Panc1 (cell line): ENCODE measurements around the gene KAT2B. TPM values are rescaled to one million over a fixed set of nuclear protein-coding genes. Genes with fewer than 3 reads are reported as not detected.

Experiments
- ATAC-seq: fragments of 200-7000 bp; cut with Tn5 transposase; 2 replicates; pipeline ENCODE4 v1.9.1; 2020; ENCODE audit warnings: mild to moderate bottlenecking, moderate library complexity
- BruUV-seq: library from RNA; stranded (reverse); fragments of 400-500 nt; replicated peaks from 2 replicates; lab custom pipeline; 2021; lab: Mats Ljungman, UMichigan
- CTCF ChIA-PET: fragments of 300-600 bp; sonication (Branson Sonifier 250); formaldehyde crosslinking; loops from one replicate; lab custom pipeline; 2022; ENCODE audit warnings: antibody characterized with exemption; lab: Charles Lee
- POLR2A ChIA-PET: fragments of 300-600 bp; sonication (Branson Sonifier 250); formaldehyde crosslinking; loops from one replicate; lab custom pipeline; 2022; ENCODE audit warnings: antibody characterized with exemption; lab: Charles Lee
- DNase-seq: peaks from one replicate; pipeline ENCODE4 v3.0.0-alpha.2; 2010; ENCODE audit warnings: low read depth, low spot score
- H3K27ac ChIP-seq: 2 replicates; pipeline ENCODE4 v1.5.1; 2011; ENCODE audit warnings: mild to moderate bottlenecking, low read length, inconsistent platforms
- H3K27me3 ChIP-seq: fragments of 200-500 bp; sonication (Bioruptor generic); 2 replicates; pipeline ENCODE4 v1.6.0; 2014; ENCODE audit warnings: low read length, inconsistent platforms; ENCODE audit not compliant: control insufficient read depth, insufficient read depth
- H3K36me3 ChIP-seq: fragments of 200-500 bp; sonication (Bioruptor generic); 2 replicates; pipeline ENCODE4 v1.5.1; 2014; ENCODE audit warnings: inconsistent platforms, mild to moderate bottlenecking, low read length, moderate library complexity; ENCODE audit not compliant: control insufficient read depth, insufficient read depth
- H3K4me1 ChIP-seq: 2 replicates; pipeline ENCODE4 v1.5.1; 2011; ENCODE audit warnings: inconsistent platforms, mild to moderate bottlenecking, low read length, moderate library complexity; ENCODE audit not compliant: control insufficient read depth, insufficient read depth
- H3K4me3 ChIP-seq, 2 experiments: 2 replicates each; pipeline ENCODE4 v1.5.1; 2011 to 2012; ENCODE audit warnings: low read depth in 2 of 2, low read length in 2 of 2, mild to moderate bottlenecking in 2 of 2, inconsistent platforms in 1 of 2, moderate library complexity in 1 of 2
- H3K9me3 ChIP-seq: fragments of 200-500 bp; sonication (Bioruptor generic); 2 replicates; pipeline ENCODE4 v1.5.1; 2014; ENCODE audit warnings: low read depth, mild to moderate bottlenecking, inconsistent platforms, low read length, moderate library complexity; ENCODE audit not compliant: control insufficient read depth, insufficient read depth
- CTCF ChIP-seq: fragments of 450-650 bp; IDR thresholded peaks from 2 replicates; pipeline ENCODE4 v1.5.1; 2017; ENCODE audit warnings: mild to moderate bottlenecking
- POLR2AphosphoS5 ChIP-seq: IDR thresholded peaks from 2 replicates; pipeline ENCODE4 v1.6.1; 2012; ENCODE audit warnings: mild to moderate bottlenecking, low read depth, low read length, moderate library complexity
- REST ChIP-seq, 2 experiments: IDR thresholded peaks; 2 replicates each; pipeline ENCODE4 v1.6.1; 2011 to 2012; ENCODE audit warnings: low read depth in 2 of 2, control low read depth in 1 of 2, low read length in 1 of 2, mild to moderate bottlenecking in 1 of 2, moderate library complexity in 1 of 2; ENCODE audit not compliant: insufficient read depth in 1 of 2
- SIN3A ChIP-seq: IDR thresholded peaks from 2 replicates; pipeline ENCODE4 v1.6.1; 2012; ENCODE audit warnings: low read depth, mild to moderate bottlenecking, low read length, moderate library complexity, borderline replicate concordance; ENCODE audit not compliant: insufficient read depth
- TCF7L2 ChIP-seq: IDR thresholded peaks from 2 replicates; pipeline ENCODE4 v1.6.1; 2011; ENCODE audit warnings: mild to moderate bottlenecking, low read depth, low read length, inconsistent platforms
- in situ Hi-C: cut with HindIII; loops from 2 replicates; pipeline ENCODE4 v1.10.0; 2016; ENCODE audit warnings: low sequenced_read_pairs, low pct_unique_long_range_greater_than_20kb
- intact Hi-C: fragments of 100-400 bp; cut with micrococcal nuclease; formaldehyde crosslinking; loops from one replicate; pipeline ENCODE4 v1.10.0; 2022; ENCODE audit not compliant: unreplicated experiment
- total RNA-seq: library from RNA; stranded (reverse); gene quantifications from one replicate; pipeline ENCODE4 v1.2.1, GENCODE V29; 2021; ENCODE audit not compliant: unreplicated experiment

The KAT2B gene
- total RNA-seq, 1 experiment from 2014 or later, result 16.4 TPM

- in situ Hi-C loops, result no loop called here
- POLR2A ChIA-PET, result no interaction called here
- intact Hi-C loops, result no loop called here
These were observed 56.8 kb downstream of the KAT2B start for GRCh38 chr3:20097015-20097414.

GRCh38 chr3:20099060-20099459, 58.8 kb downstream of the KAT2B start:
- intact Hi-C loops, result no loop called here

More at GRCh38 chr3:20097015-20097414, 56.8 kb downstream of the KAT2B start:
- Histone ChIP-seq H3K9me3 (no peaks in the 10 kb centered on the region), H3K4me3 (no peak overlapping the region), H3K27me3 (no peaks in the 10 kb centered on the region), H3K4me1 (no peaks in the 10 kb centered on the region), H3K27ac (no peak overlapping the region), H3K36me3 (no peaks in the 10 kb centered on the region)
- ATAC-seq (no peak), DNase-seq (no peak)
- no TSS peak for BruUV-seq
- TF ChIP-seq CTCF (no peak), TCF7L2 (no peak), SIN3A (no peak), POLR2AphosphoS5 (no peak), REST (IDR thresholded peaks at IDR 0.05; ENCODE audit: insufficient read depth in 1 of 2, low read depth in 2 of 2, low read length in 1 of 2) (no peak)
- CTCF ChIA-PET, result no interaction called here

More at GRCh38 chr3:20099060-20099459, 58.8 kb downstream of the KAT2B start:
- no peaks in the 10 kb centered on the region for H3K4me1 ChIP-seq
- H3K27me3 ChIP-seq, result no peaks in the 10 kb centered on the region
- CTCF ChIA-PET, result no interaction called here
- in situ Hi-C loops, result no loop called here
- H3K36me3 ChIP-seq, result no peaks in the 10 kb centered on the region
- H3K27ac ChIP-seq, result no peak overlapping the region
- BruUV-seq, result no TSS peak
- no peak for TF ChIP-seq REST (IDR thresholded peaks at IDR 0.05; ENCODE audit: insufficient read depth in 1 of 2, low read depth in 2 of 2, low read length in 1 of 2)
- TF ChIP-seq SIN3A, result no peak
- no peak for TF ChIP-seq TCF7L2
- TF ChIP-seq CTCF, result no peak
- TF ChIP-seq POLR2AphosphoS5, result no peak
- ATAC-seq, result no peak
- H3K4me3 ChIP-seq, result no peak overlapping the region
- H3K9me3 ChIP-seq, result no peaks in the 10 kb centered on the region
- no peak for DNase-seq
- POLR2A ChIA-PET, result no interaction called here
